GM13977 (cell line): ENCODE data around the gene CLCN4.

ENCODE experiments used
- DNase-seq: peaks from one replicate; pipeline ENCODE4 v3.0.0; 2012; ENCODE audit warnings: low spot score
- CTCF ChIP-seq: IDR thresholded peaks from 2 replicates; pipeline ENCODE4 v1.5.1; 2012; ENCODE audit warnings: mild to moderate bottlenecking, control low read depth; ENCODE audit not compliant: insufficient read depth; ENCODE audit errors: extremely low read depth, missing control alignments
- in situ Hi-C: fragments of 300-500 bp; cut with MboI; formaldehyde crosslinking; loops from one replicate; pipeline ENCODE4 v1.12.0; 2022; ENCODE audit warnings: low sequenced_read_pairs, low pct_unique_long_range_greater_than_20kb, mixed read lengths, inconsistent platforms; ENCODE audit not compliant: unreplicated experiment

CLCN4 gene

DNA sequence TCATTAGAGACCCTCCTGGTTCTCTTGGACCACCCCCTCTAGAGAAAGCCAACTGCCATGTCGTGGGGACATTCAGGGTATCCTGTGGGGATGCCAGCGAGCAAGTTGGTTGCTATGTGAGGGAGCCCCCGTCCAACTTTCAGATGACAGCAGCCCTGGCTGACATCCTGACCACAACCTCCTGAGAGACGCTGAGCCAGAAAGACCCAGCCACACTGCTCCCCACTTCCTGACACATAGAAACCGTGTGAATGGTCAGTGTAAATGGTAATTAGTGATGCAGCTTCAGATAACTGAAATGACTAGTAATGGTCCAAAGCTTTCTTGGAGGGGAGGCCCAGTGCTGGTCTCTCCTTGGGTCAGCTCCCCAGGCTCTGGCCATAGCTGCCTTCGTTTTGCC is 10.8 kb downstream of the CLCN4 start:
- DNase-seq = no peak
- in situ Hi-C loops = no loop called here
- TF ChIP-seq CTCF = no peak

DNA sequence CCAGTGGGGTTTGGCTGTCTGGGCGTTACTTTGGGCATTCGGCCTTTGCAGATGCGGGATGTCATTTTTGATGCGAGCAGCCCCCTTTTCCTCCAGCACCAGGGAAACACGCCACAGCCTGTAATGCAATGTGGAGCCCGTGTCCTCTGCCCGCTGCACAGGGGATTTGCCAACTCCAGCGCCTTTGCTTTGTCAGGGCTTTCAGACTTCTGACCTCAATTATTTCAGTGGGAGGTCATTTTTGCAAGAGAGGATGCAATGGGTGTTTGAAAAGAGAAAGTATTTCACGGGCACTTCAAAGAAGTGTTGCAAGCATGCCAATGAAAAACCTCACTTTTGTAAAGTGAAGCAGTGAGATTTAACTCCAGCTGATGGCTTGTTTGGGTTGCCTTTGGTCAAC is 11.5 kb downstream of the CLCN4 start:
- in situ Hi-C loops = no loop called here
- DNase-seq = no peak
- TF ChIP-seq CTCF = no peak

- in situ Hi-C loops = no loop called here
- TF ChIP-seq CTCF = no peak
- DNase-seq = no peak
Observed at GRCh38 chrX:10169175-10169574, 12.4 kb downstream of the CLCN4 start.

DNA sequence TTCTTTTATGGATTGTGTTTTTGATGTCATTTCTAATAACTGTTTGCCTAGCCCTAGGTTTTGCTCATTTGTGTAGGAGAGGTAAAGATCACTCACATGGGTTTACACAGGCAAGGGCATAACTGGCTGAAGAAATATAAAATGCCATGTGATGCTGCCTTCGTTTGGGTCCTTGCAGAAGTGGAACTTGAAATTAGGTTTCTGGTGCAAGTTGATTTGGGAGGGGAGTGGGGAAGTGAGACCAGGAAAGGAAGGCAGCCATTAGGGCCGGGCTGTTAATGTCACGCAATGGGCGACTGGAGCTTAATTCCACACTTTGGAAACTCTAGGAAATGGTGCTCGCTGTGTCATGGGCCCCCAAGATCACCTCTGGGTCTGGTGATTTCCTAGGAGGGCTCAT is 14.5 kb downstream of the CLCN4 start:
- in situ Hi-C loops = no loop called here
- no peak for TF ChIP-seq CTCF
- no peak for DNase-seq

DNA sequence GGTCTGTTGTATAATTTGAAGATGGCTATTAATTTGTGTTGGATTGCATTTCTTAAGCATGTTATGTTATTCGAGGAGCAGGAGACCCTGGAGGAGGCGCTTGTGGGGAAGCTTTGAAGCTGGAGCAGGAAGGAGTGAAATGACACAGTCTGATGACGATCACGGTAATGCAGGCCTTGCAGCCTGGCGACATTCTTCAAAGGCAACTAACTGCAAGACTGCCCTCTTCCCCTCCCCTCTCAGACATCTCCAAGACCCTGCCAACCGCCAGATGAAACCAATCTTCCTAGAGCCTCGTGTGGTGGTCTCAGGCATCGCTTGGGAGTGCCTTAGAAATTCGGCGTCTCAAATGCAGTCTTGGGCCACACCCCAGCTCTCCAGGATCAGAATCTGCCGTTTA is 16.1 kb downstream of the CLCN4 start:
- no peak for TF ChIP-seq CTCF
- in situ Hi-C loops = no loop called here
- no peak for DNase-seq

- no peak for TF ChIP-seq CTCF
- DNase-seq = no peak
- in situ Hi-C loops = no loop called here
Observed at GRCh38 chrX:10173331-10173900, 16.6 kb downstream of the CLCN4 start.

- in situ Hi-C loops = no loop called here
- no peak for DNase-seq
- no peak for TF ChIP-seq CTCF
Observed at GRCh38 chrX:10174051-10174450, 17.3 kb downstream of the CLCN4 start.
